DMS53 (cell line): ENCODE data around the gene TAF12.
"Not testable (repeated sequence)": the region's sequence is repeated elsewhere in the genome, so short reads cannot be mapped to it uniquely, and the experiment has no call there.

ENCODE experiments used
- DNase-seq: peaks from one replicate; lab custom pipeline; 2025; lab: John Stamatoyannopoulos, UW

Gene TAF12

GRCh38 chr1:28581531-28582247 is 61.2 kb downstream of the TAF12 start:
- peak; percentile 99 for DNase-seq

DNA sequence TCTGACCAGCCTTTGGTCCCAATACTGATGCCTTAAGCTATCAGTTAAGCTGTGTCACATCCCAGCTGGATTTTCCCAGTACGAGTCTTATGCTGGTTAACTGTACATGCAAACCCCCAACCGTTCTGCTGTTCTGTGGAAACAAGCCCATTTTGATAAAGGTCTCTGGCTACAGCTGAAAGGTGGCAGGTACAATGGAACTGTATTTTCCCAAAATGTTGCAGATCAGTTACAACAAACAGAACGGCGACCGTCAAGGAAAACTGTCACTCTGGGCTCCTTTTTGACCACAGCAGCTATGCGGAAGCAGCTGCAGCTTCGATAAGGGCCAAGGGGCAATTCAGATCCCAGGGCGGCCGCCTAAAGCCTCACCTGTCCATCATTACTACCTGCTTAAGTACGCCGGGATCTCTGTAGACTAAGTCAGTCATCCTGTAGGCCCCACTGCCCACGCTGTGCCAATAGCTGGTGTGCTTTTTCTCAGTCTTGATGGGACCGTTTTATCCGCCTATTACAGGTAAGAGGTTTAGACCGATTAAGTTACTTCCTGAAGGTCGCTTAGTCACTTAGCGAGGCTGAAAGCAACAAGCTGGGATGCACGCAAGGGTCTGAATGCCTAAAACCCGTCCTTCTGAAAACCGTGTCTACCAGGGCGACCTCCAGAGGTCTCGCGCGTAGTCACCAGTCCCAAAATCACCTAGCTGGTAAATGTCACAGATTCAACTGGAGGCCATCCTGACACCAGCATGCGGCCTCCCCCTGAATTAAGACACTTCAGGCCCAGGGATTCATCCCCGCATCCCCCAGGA is 61.9 kb downstream of the TAF12 start:
- peak; percentile 82 for DNase-seq

GRCh38 chr1:28579401-28579800 is 63.5 kb downstream of the TAF12 start:
- DNase-seq, result no peak

DNA sequence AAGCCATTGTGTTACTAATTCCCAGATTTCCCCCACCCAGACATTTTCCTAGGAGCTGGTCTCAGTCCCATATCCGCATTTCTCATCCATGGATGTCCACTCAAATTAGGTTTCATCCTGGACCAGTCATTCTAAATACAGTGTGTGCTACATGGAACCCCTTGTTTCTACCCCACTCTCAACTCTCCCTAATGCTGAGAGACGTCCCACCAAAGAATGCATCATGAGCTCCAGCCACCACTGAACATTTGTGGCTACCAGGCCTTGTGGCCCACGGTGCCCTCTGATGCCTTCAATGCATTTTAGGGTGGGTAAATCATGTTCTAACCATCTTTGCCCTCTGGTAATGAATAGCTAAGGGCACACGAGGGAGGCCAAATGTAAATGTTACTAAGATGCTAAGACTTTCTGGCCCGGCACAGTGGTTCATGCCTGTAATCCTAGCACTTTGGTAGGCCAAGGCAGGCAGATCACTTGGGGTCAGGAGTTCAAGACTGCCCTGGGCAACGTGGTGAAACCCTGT is 64.1 kb downstream of the TAF12 start:
- DNase-seq, result no peak

DNA sequence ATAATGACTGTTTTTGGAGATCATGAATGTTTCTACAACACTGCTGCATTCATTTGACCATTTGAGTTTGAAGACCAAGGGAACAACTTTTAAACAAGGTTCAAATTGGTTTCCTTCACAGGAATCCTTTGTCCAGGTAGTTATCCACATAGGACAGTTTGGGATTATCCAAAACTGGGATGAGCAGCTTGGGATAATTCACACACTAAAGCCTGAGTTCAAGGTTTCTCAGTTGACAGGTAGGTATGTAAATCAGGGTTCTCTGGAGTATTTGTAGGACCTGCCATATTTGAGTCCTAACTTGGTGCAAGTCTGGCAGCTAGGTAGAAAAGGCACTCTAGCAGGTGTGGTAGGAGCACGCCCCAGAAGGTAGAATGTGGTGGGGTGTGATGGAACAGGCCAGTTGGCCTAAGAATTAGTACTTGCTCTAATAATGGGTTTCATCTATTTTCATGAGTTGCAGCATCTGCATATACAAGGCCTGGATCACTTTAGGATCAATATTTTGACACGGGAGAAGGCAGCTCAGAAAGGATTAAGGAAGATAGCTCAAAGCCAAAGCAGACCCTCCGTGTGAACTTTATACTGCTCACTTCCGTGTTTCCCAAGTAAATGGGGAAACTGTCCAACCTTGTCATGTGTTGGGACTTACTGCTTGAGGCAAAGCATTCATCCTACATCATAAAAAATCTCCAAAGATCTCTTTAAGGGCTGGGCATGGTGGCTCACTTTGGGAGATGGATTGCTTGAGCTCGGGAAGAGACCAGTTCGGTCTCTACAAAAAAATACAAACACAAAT is 64.9 kb downstream of the TAF12 start:
- peak; percentile 33 for DNase-seq

- peak; percentile 53 for DNase-seq
Measured at GRCh38 chr1:28577052-28577678, 65.7 kb downstream of the TAF12 start.

GRCh38 chr1:28573564-28573963 is 69.3 kb downstream of the TAF12 start:
- no peak for DNase-seq

GRCh38 chr1:28572891-28573290 is 70.0 kb downstream of the TAF12 start:
- DNase-seq, result not testable (repeated sequence)

- DNase-seq, result no peak
Measured at GRCh38 chr1:28571911-28572310, 71.0 kb downstream of the TAF12 start.

- DNase-seq, result no peak
Measured at GRCh38 chr1:28566931-28567330, 75.9 kb downstream of the TAF12 start.

DNA sequence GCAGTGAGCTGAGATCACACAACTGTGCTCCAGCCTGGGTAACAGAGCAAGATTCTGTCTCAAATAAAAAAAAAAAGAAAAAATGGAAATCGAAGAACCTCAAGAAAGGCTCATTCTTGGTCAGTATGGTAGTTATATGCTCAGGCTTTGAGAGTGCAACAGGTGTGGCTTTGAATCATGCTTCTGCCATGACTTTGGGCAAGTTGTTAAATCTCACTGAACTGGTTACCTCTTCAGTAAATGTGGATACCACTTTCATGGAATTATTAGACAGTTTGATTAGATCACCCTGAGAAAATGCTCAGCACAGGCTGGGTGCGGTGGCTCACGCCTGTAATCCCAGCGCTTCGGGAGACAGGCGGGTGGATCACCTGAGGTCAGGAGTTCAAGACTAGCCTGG is 77.1 kb downstream of the TAF12 start:
- no peak for DNase-seq

- DNase-seq, result no peak
Measured at GRCh38 chr1:28565040-28565439, 77.8 kb downstream of the TAF12 start.

DNA sequence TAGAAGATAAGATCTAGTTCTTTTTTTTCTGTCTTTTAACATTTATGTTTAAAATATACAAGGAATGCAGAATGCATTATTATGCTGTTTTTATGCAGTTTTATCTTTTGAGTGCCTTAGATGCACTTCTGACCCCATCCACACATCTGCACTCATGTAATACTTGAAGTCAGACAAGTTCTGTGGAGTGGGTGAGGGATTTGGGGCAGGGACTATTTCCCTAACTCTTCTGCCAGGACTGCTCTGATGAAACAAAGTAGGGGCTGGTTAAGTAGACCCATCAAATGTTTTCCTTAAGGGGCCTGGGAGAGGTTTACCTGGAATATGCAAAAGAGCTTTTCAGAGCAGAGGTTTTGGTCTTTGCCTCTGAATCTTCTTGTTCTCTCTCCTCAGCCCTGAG is 78.6 kb downstream of the TAF12 start:
- DNase-seq, result no peak

- DNase-seq, result no peak
Measured at GRCh38 chr1:28560886-28561285, 82.0 kb downstream of the TAF12 start.
